Spinal cord (tissue), 10 donors: ENCODE results near the gene USP4. TPM values are rescaled to one million over a fixed set of nuclear protein-coding genes. Genes with fewer than 3 reads are reported as not detected.
"Not testable (repeated sequence)": the region's sequence is repeated elsewhere in the genome, so short reads cannot be mapped to it uniquely, and the experiment has no call there.

Source experiments
- DNase-seq, 6 donors: peaks; one replicate each; pipeline versions ENCODE4 v3.0.0 to v3.0.0-alpha.2; 2013 to 2015; ENCODE audit warnings: low spot score in 6 of 6, low read depth in 4 of 6
- H3K27ac ChIP-seq: one replicate; pipeline ENCODE4 v1.5.1; 2013; ENCODE audit warnings: low read depth, low read length, control low read depth
- H3K27me3 ChIP-seq: one replicate; pipeline ENCODE4 v1.6.1; 2013; ENCODE audit warnings: low read length; ENCODE audit not compliant: control insufficient read depth, insufficient read depth
- H3K36me3 ChIP-seq: one replicate; pipeline ENCODE4 v1.6.1; 2013; ENCODE audit warnings: low read length; ENCODE audit not compliant: control insufficient read depth, insufficient read depth
- H3K4me1 ChIP-seq: one replicate; pipeline ENCODE4 v1.6.1; 2013; ENCODE audit warnings: low read length; ENCODE audit not compliant: control insufficient read depth, insufficient read depth
- H3K4me3 ChIP-seq: one replicate; pipeline ENCODE4 v1.5.1; 2013; ENCODE audit warnings: low read depth, low read length, control low read depth
- H3K9me3 ChIP-seq: one replicate; pipeline ENCODE4 v1.6.1; 2013; ENCODE audit warnings: low read length; ENCODE audit not compliant: control insufficient read depth, insufficient read depth
- WGBS: methylation state at CpG from one replicate; pipeline ENCODE4 v1.1.5; 2013; ENCODE audit warnings: missing lambda C conversion rate; ENCODE audit not compliant: insufficient coverage; 5-methylcytosine and 5-hydroxymethylcytosine counted together
- polyA plus RNA-seq, 2 donors: library from polyadenylated mRNA; unstranded; fragments of 120-200 nt; gene quantifications; one replicate each; pipeline ENCODE4 v1.2.1, GENCODE V29; 2013; ENCODE audit not compliant: insufficient read length in 2 of 2
- total RNA-seq, 2 donors: library from RNA; depleted of rRNA in 1 of 2; stranded (reverse); fragments of 120-200 nt in 1 of 2; fragments of >200 nt in 1 of 2; gene quantifications; one replicate each; pipeline versions ENCODE4 v1.2.3 to v1.2.4, GENCODE V29; 2013 to 2014
- donor health status: healthy.

Gene USP4
- total and polyA plus RNA-seq, 4 donors = 30.9 to 80.1 (median 48.7) TPM

GRCh38 chr3:49352890-49353421 is 13.1 kb upstream of the USP4 start:
- no peaks in the 10 kb centered on the region for H3K9me3 ChIP-seq
- no peaks in the 10 kb centered on the region for H3K27me3 ChIP-seq
- peaks cover 17% of the 10 kb centered on the region for H3K36me3 ChIP-seq
- no peak overlapping the region for H3K27ac ChIP-seq
- no peak overlapping the region for H3K4me3 ChIP-seq
- WGBS = 79% methylated on average over 4 of the region's 5 CpGs
- H3K4me1 ChIP-seq = peaks cover 14% of the 10 kb centered on the region
- no peak for DNase-seq

DNA sequence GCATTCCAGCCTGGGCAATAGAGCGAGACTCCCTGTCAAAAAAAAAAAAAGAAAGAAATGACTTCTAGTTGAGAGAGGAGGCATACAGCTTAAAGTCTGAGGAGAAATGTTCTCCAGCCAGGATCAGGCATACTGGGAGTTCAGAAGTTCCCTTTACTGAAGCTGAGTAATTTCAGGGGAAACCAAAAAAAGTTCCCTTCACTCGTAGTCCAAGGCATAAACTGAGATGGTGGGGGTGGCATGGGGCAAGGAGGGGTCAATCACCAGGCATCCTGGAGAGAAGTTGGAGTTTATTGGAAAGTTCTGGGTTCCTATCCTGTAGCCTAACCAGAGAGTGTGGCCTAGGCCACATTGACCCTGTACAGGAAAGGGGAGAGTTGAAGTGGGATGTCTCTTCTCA is 12.4 kb upstream of the USP4 start:
- Histone ChIP-seq H3K9me3 (no peaks in the 10 kb centered on the region), H3K4me3 (no peak overlapping the region), H3K4me1 (peaks cover 9% of the 10 kb centered on the region), H3K27me3 (no peaks in the 10 kb centered on the region), H3K36me3 (peaks cover 13% of the 10 kb centered on the region), H3K27ac (no peak overlapping the region)
- WGBS = 76% methylated on average over 2 of the region's 2 CpGs
- no peak for DNase-seq

DNA sequence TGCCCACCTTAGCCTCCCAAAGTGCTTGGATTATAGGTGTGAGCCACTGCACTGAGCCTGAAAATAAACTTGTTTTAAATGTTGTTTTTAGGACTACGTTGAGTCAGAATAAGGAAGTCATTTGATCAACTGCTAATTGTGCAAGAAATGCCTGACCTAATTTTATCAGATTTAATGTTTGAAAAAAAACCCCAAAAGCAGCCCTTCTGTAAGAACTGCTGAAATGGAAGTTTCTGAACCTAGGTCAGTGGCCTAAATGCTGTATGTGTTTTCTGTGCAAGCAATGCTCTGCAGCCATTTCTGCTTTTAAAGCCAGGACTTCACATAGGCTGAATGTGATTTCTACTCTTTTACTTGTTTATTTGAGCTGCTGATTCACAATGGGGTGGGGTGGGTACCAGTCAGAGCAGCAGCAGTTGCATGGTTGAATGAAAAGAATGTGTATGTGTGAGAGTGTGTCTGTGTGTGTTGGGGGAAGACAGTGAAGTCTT is 11.7 kb upstream of the USP4 start:
- peaks cover 2% of the 10 kb centered on the region for H3K4me1 ChIP-seq
- H3K9me3 ChIP-seq = no peaks in the 10 kb centered on the region
- H3K36me3 ChIP-seq = peaks cover 8% of the 10 kb centered on the region
- H3K27ac ChIP-seq = peak overlapping the region; percentile 42
- DNase-seq = no peak
- WGBS = no CpG with 5 or more reads among the region's 1 CpG
- H3K27me3 ChIP-seq = no peaks in the 10 kb centered on the region
- H3K4me3 ChIP-seq = no peak overlapping the region

- Histone ChIP-seq H3K36me3 (no peaks in the 10 kb centered on the region), H3K27me3 (no peaks in the 10 kb centered on the region), H3K4me1 (peaks cover 2% of the 10 kb centered on the region), H3K9me3 (no peaks in the 10 kb centered on the region), H3K4me3 (no peak overlapping the region), H3K27ac (no peak overlapping the region)
- no peak for DNase-seq
- WGBS = 100% methylated on average over 1 of the region's 3 CpGs
These were observed 9.7 kb upstream of the USP4 start for GRCh38 chr3:49349348-49350114.

- H3K4me1 ChIP-seq, H3K36me3 ChIP-seq: not testable (repeated sequence)
- no CpG with 5 or more reads among the region's 12 CpGs for WGBS
These were observed 8.5 kb upstream of the USP4 start for GRCh38 chr3:49348361-49348760.

DNA sequence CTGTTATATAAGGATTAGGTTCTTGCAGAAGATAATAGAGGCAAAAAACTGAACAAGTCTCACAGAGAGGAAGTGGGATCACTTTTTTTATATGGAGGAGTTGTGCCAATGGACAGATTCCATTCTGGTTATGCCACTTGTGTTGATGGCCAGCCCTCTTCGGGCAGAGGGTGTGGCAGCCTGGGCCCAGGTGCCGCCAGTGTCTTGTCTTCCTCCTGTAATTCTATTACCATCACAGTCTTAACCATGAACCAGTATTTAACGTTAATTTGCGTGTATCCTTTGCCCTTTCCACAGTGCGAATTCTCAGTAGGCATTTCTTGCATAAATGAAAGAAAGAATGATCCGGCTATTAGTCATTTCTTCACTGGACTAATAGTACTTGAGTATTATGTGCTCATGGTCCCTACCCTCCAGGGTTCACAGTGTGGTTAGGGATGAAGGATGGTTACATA is 7.0 kb upstream of the USP4 start:
- H3K9me3 ChIP-seq = no peaks in the 10 kb centered on the region
- 87% methylated on average over 5 of the region's 6 CpGs for WGBS
- H3K27me3 ChIP-seq = no peaks in the 10 kb centered on the region
- H3K4me3 ChIP-seq = no peak overlapping the region
- peaks cover 2% of the 10 kb centered on the region for H3K4me1 ChIP-seq
- no peaks in the 10 kb centered on the region for H3K36me3 ChIP-seq
- H3K27ac ChIP-seq = no peak overlapping the region
- DNase-seq = no peak

More at GRCh38 chr3:49348361-49348760, 8.5 kb upstream of the USP4 start:
- H3K4me3 ChIP-seq, H3K27ac ChIP-seq, H3K9me3 ChIP-seq, DNase-seq, H3K27me3 ChIP-seq: not testable (repeated sequence)

GRCh38 chr3:49343163-49343562 is 3.3 kb upstream of the USP4 start:
- Histone ChIP-seq H3K9me3 (no peaks in the 10 kb centered on the region), H3K4me3 (no peak overlapping the region), H3K27ac (no peak overlapping the region), H3K27me3 (no peaks in the 10 kb centered on the region), H3K4me1 (peaks cover 24% of the 10 kb centered on the region), H3K36me3 (no peaks in the 10 kb centered on the region)
- 91% methylated on average over 2 of the region's 3 CpGs for WGBS
- no peak for DNase-seq

DNA sequence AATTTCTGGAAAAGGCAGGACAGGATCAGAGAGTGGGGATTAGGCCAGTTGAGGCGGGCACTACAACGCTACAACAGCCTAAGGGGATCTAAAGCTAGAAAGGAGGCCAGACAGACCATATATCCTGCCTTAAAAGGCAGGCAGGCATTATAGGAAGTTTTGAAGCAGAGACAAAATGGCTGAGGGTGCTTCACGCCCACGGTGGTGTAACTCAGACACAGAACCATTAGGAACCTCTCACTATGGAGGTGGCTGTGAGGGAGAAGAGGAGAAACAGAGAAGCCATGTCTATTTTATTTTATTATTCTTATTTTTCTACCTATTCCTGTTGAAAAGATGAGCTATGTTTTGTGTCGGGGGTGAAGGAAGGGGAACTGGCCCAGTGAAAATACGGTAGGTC is 2.1 kb upstream of the USP4 start:
- Histone ChIP-seq H3K27ac (no peak overlapping the region), H3K27me3 (no peaks in the 10 kb centered on the region), H3K36me3 (peaks cover under 1% of the 10 kb centered on the region), H3K4me1 (peaks cover 24% of the 10 kb centered on the region), H3K4me3 (no peak overlapping the region), H3K9me3 (no peaks in the 10 kb centered on the region)
- DNase-seq = no peak
- WGBS = no CpG with 5 or more reads among the region's 6 CpGs

- Histone ChIP-seq H3K9me3 (no peaks in the 10 kb centered on the region), H3K27ac (peak overlapping the region; percentile 97), H3K27me3 (no peaks in the 10 kb centered on the region), H3K4me1 (peaks cover 22% of the 10 kb centered on the region), H3K4me3 (peak overlapping the region; percentile 88), H3K36me3 (peaks cover 7% of the 10 kb centered on the region)
- WGBS = 3% methylated on average over 17 of the region's 17 CpGs
- peak in 1 of 6 donors; percentile 1 for DNase-seq
These were observed 292 bp downstream of the USP4 start for GRCh38 chr3:49339581-49339940.
